Stromal cell of bone marrow (primary cell): Measurements from ENCODE around the gene GPC3.

Experiments used
- DNase-seq: peaks from one replicate; pipeline ENCODE4 v3.0.0-alpha.2; 2012; ENCODE audit warnings: low read depth

GPC3 gene

GRCh38 chrX:133601116-133601515, 384.3 kb downstream of the GPC3 start:
- DNase-seq = no peak

GRCh38 chrX:133600536-133600935, 384.9 kb downstream of the GPC3 start:
- DNase-seq = no peak

GRCh38 chrX:133598601-133599335, 386.6 kb downstream of the GPC3 start:
- DNase-seq = no peak

GRCh38 chrX:133594156-133594555, 391.2 kb downstream of the GPC3 start:
- no peak for DNase-seq

GRCh38 chrX:133593531-133593930, 391.9 kb downstream of the GPC3 start:
- no peak for DNase-seq

GRCh38 chrX:133590703-133591505, 394.5 kb downstream of the GPC3 start:
- no peak for DNase-seq

GRCh38 chrX:133588827-133589226, 396.6 kb downstream of the GPC3 start:
- DNase-seq = no peak

- DNase-seq = no peak
These were observed 397.6 kb downstream of the GPC3 start for GRCh38 chrX:133587818-133588217.

GRCh38 chrX:133587071-133587470, 398.3 kb downstream of the GPC3 start:
- DNase-seq = no peak

GRCh38 chrX:133586443-133586842, 399.0 kb downstream of the GPC3 start:
- DNase-seq = no peak

GRCh38 chrX:133583825-133584224, 401.6 kb downstream of the GPC3 start:
- DNase-seq = no peak

GRCh38 chrX:133580625-133581024, 404.8 kb downstream of the GPC3 start:
- DNase-seq = no peak

- no peak for DNase-seq
These were observed 405.8 kb downstream of the GPC3 start for GRCh38 chrX:133579631-133580030.

- DNase-seq = no peak
These were observed 408.5 kb downstream of the GPC3 start for GRCh38 chrX:133576876-133577275.

- DNase-seq = no peak
These were observed 409.8 kb downstream of the GPC3 start for GRCh38 chrX:133575501-133576136.

- no peak for DNase-seq
These were observed 410.7 kb downstream of the GPC3 start for GRCh38 chrX:133574716-133575115.

GRCh38 chrX:133570549-133570948, 414.8 kb downstream of the GPC3 start:
- DNase-seq = peak; percentile 57

GRCh38 chrX:133569217-133569616, 416.2 kb downstream of the GPC3 start:
- DNase-seq = no peak

- DNase-seq = no peak
These were observed 417.3 kb downstream of the GPC3 start for GRCh38 chrX:133568109-133568508.

GRCh38 chrX:133566876-133567275, 418.5 kb downstream of the GPC3 start:
- DNase-seq = no peak

- DNase-seq = no peak
These were observed 421.7 kb downstream of the GPC3 start for GRCh38 chrX:133563705-133564104.

GRCh38 chrX:133561251-133561650, 424.1 kb downstream of the GPC3 start:
- no peak for DNase-seq

GRCh38 chrX:133559909-133560308, 425.5 kb downstream of the GPC3 start:
- DNase-seq = no peak
